Testis (tissue), 2 donors: ENCODE measurements around the gene IRX2.

ENCODE experiments used
- CTCF ChIP-seq, 3 experiments: fragments of 450-650 bp in 2 of 3; fragments of 200-600 bp in 1 of 3; sonication (generic) in 1 of 3; IDR thresholded peaks; one replicate each; pipeline ENCODE4 v1.5.1; 2016 to 2019; ENCODE audit warnings: antibody characterized with exemption in 3 of 3, mild to moderate bottlenecking in 2 of 3, moderate library complexity in 1 of 3
- POLR2A ChIP-seq: fragments of 450-650 bp; IDR thresholded peaks from one replicate; pipeline ENCODE4 v1.6.1; 2017; ENCODE audit warnings: antibody characterized with exemption, mild to moderate bottlenecking, moderate library complexity

GRCh38 chr5:2721385-2722138 is 29.9 kb downstream of the IRX2 start:
- TF ChIP-seq CTCF (IDR thresholded peaks at IDR 0.05) (no peak), POLR2A (no peak)
